SKM-1 (cell line): ENCODE measurements around the gene OR2AG2.
A peak's percentile ranks its signal among the peaks of the same experiment; 100 is the strongest.

Experiments used
- DNase-seq: peaks from one replicate; lab custom pipeline; 2025; ENCODE audit not compliant: unreplicated experiment; lab: John Stamatoyannopoulos, UW

Gene OR2AG2

GRCh38 chr11:6745018-6745417 lies 26.8 kb downstream of the OR2AG2 start:
- no peak for DNase-seq

GRCh38 chr11:6742260-6742659 lies 29.5 kb downstream of the OR2AG2 start:
- no peak for DNase-seq

- DNase-seq = no peak
These were observed 33.2 kb downstream of the OR2AG2 start for GRCh38 chr11:6738590-6738989.

- DNase-seq = peak; percentile 63
These were observed 33.8 kb downstream of the OR2AG2 start for GRCh38 chr11:6737872-6738466.

GRCh38 chr11:6736495-6737121 lies 35.2 kb downstream of the OR2AG2 start:
- DNase-seq = no peak

- DNase-seq = no peak
These were observed 36.5 kb downstream of the OR2AG2 start for GRCh38 chr11:6735306-6735705.

GRCh38 chr11:6734616-6735015 lies 37.2 kb downstream of the OR2AG2 start:
- no peak for DNase-seq

GRCh38 chr11:6733326-6734275 lies 38.2 kb downstream of the OR2AG2 start:
- DNase-seq = no peak

- DNase-seq = no peak
These were observed 43.6 kb downstream of the OR2AG2 start for GRCh38 chr11:6727971-6728760.

- DNase-seq = no peak
These were observed 46.3 kb downstream of the OR2AG2 start for GRCh38 chr11:6725386-6725896.

GRCh38 chr11:6724013-6724412 lies 47.8 kb downstream of the OR2AG2 start:
- no peak for DNase-seq

- DNase-seq = no peak
These were observed 50.4 kb downstream of the OR2AG2 start for GRCh38 chr11:6721343-6721742.

- DNase-seq = no peak
These were observed 52.2 kb downstream of the OR2AG2 start for GRCh38 chr11:6719576-6719975.

- no peak for DNase-seq
These were observed 54.4 kb downstream of the OR2AG2 start for GRCh38 chr11:6717426-6717825.
